Limb (tissue), 2 donors: ENCODE measurements around the gene PPP1R9B.

Source experiments
- DNase-seq, 2 donors: peaks; one replicate each; pipeline ENCODE4 v3.0.0-alpha.2; 2016; ENCODE audit errors: extremely low spot score in 2 of 2

PPP1R9B gene

DNA sequence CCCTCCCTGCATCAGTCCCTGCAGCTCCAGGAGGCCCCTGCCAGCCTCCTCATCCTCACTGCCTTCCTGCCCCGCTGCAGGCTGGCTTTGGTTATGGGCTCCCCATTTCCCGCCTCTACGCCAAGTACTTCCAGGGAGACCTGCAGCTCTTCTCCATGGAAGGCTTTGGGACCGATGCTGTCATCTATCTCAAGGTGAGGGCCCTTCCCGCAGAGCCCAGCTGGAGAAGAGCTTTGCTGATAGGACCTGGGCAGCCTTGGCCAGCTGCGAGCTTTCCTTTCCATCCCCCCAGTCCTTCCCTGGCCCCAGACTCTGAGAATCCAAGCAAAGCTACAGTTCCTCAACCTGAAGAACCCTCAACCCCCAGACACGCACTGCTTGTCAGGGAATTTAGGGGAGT is 41.3 kb downstream of the PPP1R9B start:
- no peak for DNase-seq

DNA sequence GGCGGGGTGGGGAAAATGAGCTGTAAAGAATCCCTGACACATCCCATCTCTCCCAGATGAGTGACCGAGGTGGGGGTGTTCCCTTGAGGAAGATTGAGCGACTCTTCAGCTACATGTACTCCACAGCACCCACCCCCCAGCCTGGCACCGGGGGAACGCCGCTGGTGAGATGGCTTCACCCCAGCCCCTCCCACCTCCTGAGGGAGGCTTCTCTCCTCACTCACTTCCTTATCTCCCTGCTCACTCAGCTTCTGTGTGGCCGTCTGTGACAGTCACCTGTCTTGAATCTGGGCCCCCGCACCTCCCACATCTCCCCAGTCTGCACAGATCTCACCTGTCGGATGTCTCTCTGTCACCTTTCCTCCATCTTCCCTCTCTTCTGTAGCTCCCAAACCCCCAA is 41.9 kb downstream of the PPP1R9B start:
- DNase-seq = no peak

DNA sequence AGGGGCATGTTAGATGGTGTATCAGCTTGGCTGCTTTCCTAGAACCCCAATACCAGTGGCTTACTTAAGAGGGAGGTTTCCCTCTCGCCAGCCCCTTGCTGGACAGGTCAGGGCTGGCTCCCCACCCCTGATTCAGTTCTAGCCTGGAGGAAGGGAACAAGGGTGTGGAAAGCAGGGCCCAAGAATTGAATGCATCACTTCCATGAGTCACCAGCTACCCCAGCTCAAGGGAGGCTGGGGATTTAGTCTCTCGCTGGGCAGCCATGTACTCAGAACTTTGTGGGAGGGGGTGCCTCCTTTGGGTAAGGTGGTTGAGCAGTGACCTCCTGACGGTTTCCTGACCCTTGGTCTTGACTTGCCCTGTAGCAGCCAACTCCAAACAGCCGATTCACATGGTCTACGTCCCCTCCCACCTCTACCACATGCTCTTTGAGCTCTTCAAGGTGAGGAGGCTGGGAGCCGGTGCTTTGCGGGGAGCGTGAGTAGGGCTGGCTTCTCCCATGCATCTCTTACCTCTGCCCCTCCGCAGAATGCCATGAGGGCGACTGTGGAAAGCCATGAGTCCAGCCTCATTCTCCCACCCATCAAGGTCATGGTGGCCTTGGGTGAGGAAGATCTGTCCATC is 42.6 kb downstream of the PPP1R9B start:
- DNase-seq = no peak

DNA sequence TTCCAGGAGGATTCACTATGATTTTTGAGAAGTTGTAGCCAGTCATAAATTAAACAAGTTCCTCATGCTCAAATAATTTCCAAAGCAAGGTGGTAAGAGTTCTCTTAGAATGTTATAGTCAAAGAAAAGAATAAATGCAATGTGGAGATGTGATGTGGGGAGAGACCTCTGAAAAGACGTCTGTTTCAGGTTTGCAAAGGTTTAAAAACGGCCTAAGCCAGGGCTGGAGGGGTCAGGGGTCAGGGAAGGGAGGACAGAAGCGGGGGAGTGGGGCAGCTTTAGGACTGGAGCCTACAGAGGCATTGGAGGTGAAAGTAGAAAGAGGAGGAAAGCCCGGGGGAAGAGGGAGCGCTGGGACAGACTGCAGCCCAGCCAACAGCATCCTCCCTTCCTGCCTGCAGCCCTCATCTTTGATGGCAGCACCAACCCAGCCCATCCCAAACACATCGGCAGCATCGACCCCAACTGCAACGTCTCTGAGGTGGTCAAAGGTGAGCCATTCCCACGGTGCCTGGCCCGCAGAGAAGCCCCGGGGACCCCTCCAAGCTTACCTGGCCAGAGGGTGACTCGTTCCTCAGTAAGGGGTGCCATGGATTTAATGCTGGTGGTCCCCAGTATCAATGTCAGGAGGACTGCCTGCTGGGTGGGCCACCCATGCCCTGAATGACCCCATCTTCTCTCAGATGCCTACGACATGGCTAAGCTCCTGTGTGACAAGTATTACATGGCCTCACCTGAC is 43.9 kb downstream of the PPP1R9B start:
- no peak for DNase-seq

DNA sequence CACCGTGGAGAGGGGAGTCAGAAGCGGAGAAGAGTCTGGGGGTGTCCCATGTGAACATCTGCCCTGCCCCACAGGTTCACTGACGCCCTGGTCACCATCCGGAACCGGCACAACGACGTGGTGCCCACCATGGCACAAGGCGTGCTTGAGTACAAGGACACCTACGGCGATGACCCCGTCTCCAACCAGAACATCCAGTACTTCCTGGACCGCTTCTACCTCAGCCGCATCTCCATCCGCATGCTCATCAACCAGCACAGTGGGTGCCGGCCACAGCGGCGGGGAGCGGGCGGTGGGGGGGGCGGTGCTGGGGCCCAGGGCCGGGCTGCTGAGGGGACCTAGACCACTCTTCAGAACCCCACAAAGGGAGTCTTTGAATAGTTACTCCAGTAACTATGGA is 44.7 kb downstream of the PPP1R9B start:
- DNase-seq = no peak

DNA sequence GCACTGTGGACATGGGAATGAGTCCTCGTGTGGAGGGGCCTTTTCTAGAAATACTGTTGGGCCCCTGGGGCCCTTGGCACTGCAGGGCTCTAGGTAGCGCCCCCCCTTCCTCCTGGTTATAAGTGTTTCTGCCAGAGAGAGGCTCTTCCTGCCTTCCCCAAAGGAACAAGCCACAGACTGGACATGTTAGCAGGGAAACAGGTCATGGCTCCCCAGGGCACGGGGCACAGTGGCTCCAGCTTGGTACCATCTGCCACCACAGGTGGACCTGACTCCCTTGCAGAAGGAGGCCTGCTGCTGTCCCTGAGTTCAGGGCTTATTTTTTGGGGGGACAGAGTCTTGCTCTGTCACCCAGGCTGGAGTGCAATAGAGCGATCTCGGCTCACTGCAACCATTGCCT is 46.5 kb downstream of the PPP1R9B start:
- DNase-seq = no peak

DNA sequence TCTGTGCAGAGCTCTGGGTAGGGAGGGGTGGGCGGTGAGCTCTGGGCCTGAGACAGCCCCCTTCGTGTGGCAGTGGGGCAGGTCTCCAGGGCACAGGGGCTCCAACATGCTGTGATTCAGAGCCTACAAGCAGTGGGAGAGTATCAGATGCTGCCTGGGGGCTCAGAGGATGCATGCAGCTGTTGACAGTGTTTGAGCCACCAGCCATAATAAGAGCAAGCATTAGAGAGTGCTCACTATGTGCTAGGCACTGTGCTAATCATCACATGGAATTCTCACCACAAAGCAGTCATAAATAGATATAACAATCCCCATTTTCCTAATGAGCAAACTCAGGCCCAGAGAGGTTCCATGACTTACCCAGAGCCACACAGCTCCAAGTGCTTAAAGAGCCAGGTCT is 47.2 kb downstream of the PPP1R9B start:
- no peak for DNase-seq

DNA sequence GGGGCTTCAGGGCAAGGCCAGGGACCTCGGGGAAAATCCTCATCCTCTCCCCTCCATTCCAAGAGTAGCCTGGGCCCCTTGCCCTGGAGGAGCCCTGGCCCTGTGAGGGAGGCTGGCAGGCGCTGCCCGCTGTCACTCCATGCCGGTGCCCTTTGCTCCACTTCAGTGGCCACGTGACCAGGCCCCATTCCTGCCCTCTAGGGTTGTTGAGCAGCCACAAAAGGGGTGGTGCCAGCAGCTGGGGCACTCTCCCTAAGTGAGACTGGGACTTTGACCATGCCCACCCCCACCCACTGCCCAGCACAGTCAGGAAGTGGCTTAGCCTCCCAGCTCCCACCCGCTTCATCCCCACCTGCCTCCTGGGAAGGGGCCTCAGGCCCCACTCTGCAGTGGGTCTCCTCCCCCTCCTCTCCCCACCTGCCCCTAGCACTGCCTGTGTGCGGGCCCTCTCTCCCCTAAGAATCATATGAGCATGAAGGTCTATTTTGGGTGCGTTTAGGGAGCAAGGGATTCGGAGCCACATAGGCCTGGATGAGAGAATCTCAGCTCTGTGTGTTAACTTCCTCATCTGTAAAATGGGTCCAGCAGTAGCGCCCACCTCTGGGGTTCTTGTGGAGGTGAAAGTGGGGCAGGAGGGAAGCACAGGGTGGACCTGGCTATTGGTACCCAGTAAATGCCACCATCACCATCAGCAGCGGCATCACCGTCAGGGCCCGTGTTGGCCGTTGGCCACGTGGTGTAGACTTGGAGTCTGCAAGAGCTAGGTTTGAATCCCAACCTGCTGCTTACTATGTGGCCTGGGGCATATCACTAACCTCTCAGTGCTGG is 48.1 kb downstream of the PPP1R9B start:
- DNase-seq = no peak

DNA sequence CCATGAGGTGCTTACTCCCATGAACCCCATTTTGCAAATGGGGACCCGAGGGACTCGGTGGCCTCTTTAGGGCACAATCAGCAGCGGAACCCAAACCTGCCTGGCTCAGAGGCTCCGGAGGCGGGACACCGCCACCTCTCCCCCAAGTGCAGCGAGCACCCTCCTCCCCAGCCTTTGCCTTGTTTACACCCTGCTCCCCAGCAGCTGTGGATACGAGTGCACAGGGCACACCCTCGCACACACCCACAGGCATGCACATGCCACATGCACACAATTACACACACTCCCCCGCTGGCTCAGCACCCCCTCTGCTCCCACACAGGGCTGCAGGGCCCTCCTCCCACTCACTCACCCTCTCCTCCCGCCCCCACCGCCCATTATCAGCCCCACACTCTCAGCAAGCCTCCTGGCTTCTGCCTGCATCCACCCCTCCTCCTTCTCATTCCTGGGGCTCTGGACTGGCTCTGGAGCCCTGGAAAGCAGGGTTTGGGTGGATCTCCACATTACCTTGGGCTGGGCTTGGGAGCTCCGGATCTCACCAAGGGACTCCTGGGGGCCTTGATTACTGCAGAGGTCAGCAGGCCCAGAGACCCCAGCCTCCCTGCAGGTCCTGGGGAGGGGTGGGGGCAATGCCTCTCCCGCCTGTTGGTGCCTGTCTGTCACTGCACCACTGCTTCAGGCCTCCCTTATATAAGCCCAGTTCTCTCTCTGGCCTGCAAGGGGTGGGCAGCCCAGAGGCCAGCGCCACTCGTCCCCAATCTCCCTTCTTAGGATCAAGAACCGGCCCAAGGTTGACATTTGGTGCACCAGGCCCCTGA is 48.9 kb downstream of the PPP1R9B start:
- DNase-seq = no peak

DNA sequence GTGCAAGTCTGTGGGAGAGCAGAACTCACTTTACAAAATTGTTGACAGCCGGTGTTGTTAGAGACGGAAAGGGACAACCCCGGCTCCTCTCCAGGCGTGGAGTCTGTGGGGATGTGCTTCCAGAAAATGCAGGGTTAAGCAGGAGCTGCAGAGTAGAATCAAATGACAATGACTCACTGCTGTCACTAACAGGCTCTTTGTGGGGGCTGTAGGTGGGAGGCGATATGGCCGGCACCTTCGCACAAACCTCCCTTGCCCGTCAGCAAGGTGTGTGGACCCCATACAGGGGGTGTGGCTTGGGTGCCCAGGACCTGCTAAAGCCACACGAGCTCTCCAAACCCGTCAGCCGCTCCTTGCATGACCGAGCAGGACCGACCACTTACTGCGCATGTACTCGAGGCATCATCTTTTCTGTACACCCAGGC is 49.5 kb downstream of the PPP1R9B start:
- no peak for DNase-seq

DNA sequence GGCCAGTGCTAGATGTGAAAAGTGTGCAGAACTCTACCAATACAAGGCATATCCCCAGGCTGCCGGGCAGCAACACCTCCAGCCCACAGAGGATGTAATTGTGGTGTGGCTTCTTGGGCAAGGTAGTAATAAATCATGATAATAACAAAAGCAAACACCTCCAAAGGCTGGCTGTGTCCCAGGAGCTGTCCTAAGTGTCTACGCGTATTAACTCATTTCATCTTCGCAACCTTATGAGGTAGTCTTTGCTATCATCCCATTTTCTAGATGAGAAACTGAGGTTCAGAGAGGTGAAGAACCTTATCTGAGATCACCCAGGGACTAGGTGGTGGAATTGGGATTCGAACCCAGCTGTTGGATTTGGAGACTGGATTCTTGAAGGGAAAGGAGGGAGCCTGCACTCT is 50.0 kb downstream of the PPP1R9B start:
- DNase-seq = no peak

DNA sequence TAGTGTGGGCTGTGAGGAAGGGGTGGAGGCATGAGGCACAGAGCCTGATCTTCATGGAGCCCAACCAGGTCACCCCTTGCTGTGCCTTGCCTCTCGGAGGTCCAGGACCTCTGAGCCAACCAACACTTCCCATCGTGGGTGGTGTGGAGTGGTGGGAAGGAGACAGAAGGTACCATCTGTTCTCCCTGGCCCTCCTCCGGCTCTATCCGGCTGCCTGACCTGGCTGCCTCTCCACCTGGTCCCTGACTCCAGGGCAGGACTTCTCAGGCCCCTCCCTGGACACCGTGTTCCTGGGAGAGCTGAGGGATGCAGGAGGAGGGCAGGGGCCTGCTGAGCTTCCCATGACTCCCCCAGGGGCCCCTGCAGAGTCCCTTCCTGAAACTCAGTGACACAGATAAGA is 51.5 kb downstream of the PPP1R9B start:
- DNase-seq = no peak

DNA sequence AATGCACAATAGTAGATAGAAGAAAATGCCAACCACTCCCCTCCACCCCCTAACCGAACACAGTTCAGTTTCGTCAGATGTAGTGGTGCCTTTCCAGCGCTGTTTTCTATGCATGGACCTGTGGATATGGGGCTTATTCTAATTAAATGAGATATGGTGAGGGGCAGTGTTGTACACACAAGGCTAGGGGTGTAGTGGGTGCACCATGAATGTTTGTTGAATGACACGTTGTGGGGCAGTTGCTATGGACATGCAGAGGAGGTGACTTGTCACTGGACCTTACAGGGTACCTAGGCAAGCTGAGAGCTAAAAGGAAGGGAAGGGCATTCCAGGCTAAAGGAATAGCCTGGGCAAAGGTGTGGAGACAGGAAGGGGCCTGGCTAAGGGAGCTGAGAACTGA is 51.9 kb downstream of the PPP1R9B start:
- no peak for DNase-seq

DNA sequence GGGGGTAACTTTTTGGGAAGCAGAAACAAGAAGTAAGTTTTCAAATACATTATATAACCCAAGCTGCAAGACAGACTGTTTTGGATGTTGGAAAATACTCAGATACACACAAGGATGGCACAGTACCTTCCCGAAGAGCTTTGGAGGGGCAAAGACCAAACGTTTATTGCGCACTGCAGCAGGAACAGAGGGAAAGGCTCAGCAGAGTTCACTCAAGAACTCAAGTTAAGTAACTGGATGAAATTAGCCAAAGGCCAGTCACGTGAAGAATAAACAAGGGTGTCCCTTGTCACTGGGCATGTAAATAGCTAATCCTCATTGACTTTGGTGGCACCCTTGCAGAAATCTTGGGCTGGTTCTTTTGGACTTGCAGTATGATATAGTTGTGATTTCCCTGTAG is 52.6 kb downstream of the PPP1R9B start:
- no peak for DNase-seq

DNA sequence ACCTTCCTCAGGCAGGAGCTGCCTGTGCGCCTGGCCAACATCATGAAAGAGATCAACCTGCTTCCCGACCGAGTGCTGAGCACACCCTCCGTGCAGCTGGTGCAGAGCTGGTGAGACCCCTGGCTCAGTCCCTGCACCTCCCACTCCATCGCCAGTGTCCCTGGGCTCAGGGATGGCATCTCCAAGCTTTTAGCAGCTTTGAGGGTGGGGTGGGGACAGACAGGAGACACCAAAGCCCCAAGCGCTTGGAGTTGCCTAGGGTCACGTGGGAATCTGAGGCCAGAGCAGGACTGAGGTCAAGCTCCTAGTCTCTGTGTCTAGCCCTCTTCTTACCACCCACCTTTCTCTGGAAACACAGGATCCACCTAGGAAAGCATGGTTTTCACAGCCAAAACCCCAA is 53.0 kb downstream of the PPP1R9B start:
- DNase-seq = no peak

DNA sequence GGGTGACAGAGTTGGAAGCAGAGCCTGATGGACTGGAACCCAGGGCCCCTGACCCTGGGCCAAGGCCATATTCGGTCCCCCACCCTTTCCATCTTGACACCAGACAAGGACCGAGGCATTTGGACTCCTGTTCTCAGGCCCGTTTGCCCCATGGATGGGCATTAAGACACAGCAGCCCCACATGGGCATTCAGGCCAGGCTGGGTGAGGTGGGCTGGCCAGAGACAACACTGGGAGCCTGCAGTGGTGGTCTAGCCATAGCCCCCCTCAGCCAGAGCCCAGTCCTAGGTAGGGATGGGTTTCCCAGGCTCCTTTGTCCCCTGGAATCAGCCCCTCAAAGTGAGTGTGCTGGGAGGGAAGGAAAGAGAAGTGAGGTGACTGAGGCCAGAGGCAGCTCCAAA is 53.7 kb downstream of the PPP1R9B start:
- no peak for DNase-seq

DNA sequence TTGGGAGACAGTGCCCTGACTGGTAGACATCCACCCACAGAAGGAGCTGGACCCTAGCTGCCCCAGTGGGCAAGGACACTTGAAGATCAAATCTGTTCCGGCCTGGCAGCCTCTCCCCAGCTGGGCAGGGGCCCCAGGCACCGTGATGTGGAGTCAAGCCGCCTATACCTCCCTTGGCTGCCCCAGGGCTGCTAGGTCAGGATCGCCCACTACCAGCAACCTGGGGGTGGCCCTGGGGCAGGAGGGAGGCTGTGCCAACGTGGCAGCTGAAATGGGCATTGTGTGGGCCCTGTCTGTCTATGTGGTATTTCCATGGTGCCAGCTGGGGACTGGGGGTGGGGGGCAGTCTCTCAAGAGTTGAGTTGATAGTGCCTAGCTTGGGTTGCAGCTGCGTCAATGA is 54.4 kb downstream of the PPP1R9B start:
- DNase-seq = no peak

DNA sequence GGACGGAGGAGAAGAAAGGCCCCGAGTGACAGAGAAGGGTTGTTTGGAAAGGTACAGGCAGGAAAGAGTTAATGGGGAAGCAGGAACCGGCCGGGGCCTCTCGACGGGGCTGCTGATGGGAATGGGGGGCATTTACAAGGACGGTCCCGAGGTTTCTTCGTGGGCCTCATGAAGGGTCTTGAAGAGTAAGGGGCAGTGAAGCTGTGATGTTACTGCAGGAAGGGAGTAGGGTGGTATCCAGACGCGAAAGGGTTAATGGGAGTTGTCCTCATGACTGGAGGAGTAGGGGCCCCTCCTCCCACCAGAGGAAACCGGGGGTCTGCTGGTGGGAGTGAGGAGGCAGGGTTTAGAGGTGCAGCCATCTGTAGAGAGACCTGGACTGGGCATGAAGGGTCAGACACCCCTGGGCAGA is 54.8 kb downstream of the PPP1R9B start:
- DNase-seq = no peak

DNA sequence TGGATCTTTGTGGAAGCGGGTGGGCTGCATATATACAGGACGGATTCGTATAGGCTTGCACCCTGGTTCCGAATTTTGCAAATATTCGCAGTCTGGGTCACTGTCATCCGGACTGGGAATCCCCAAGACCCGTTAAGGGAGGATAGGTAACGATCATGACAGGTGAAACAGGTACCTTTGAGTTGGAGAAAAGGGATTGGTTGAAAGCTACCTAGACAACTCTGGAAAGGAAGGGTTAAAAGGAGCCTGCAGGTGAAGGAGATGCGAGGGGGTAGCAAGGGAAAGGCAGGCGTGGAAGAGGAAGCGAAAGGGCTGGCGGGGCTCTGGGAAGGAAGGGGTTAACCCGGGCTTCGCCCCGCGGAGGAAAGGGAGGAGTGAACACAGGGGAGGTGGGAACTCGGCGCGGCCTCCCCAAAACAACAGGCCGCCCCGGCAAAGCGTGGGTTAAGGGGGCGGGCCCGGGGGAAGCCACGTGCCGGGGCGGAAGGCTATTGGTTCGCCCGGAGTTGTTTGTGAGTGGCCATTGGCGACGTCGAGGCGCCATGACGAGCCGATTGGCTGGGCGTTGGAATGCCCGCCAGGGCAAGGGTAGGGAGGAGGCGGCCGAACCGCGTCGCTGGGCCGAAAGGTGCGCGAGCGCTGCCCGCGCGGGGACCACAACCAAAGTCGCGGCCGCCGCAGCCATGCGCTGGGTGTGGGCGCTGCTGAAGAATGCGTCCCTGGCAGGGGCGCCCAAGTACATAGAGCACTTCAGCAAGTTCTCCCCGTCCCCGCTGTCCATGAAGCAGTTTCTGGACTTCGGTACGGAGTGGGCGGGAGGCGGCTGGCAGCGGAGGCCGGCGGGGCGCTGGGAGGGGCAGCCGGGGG is 55.5 kb downstream of the PPP1R9B start, which contains the start of gene PDK2:
TSS of gene PDK2 (plus strand) at position 599 of the 867 bp plus-strand sequence. CDS start at position 684, 85 bp downstream.
- DNase-seq = peak; percentile 97 to 98

DNA sequence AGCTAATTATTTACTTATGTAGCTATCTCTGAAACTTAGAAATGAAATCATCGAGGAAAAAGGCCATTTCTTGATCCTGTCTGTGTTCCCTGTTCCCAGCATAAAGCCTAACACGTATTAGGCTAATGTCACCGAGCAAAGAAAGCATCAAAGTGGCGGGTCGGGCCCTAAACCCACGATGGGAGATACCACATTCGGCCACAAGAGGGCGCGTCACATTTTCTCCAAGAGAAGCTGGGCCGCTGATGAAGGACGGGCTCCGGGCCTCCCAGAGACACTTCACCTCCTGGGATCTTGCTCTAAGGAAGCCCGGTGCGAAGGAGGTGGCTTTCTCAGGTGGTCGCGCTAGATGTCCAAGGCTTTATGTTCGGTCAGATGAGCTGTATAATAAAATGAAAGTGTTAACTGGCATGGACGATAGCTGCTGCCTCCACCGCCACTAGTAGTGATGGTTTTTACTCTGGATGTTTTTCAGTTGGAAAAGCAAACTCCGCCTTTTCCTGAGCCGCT is 56.2 kb downstream of the PPP1R9B start:
- peak; percentile 89 to 95 for DNase-seq
